ENCODE data around the gene FUT9. TPM values are rescaled to one million over a fixed set of nuclear protein-coding genes. Genes with fewer than 3 reads are reported as not detected.

Gene FUT9
- total RNA-seq, 1 experiment from 2014 or later = 3.5 TPM

DNA sequence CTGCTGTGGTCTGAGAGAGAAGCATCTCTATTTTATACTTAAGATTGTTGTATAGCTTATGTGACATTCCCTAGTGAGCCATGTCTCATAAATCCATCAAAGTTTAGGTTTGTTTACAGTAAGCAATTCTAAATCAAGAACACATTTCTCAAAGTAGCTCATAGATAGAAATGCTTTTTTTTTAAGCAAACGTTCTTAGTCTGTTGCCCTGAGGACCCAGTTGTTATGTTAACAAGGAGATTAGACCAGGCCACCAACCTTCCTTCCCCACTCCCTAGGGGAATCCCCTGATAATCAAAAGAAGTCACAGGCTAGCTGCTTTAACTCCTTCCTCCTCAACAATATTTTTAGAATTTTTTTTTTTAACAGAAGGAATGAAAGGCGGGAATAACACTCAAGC lies 169.0 kb downstream of the FUT9 start:
- Mint-ChIP-seq H3K36me3 (peaks cover 24% of the 10 kb centered on the region), H3K4me1 (peaks cover 57% of the 10 kb centered on the region), H3K9me3 (peaks cover 30% of the 10 kb centered on the region), H3K27ac (peak overlapping the region; percentile 93), H3K4me3 (peak overlapping the region; percentile 1), H3K27me3 (ENCODE audit: low read depth) (no peaks in the 10 kb centered on the region)
- ATAC-seq (peak; percentile 95), DNase-seq (ENCODE audit: low spot score) (no peak)
- ChIA-PET POLR2A (no interaction called here), CTCF (interaction anchor here (0.6 kb wide), 1 partner anchor 169 kb away, joined by 3 read pairs; the partner anchor contains the start of gene FUT9)
- no peak for TF ChIP-seq SOX15 (CRISPR knock-in tag; IDR thresholded peaks at IDR 0.05)

DNA sequence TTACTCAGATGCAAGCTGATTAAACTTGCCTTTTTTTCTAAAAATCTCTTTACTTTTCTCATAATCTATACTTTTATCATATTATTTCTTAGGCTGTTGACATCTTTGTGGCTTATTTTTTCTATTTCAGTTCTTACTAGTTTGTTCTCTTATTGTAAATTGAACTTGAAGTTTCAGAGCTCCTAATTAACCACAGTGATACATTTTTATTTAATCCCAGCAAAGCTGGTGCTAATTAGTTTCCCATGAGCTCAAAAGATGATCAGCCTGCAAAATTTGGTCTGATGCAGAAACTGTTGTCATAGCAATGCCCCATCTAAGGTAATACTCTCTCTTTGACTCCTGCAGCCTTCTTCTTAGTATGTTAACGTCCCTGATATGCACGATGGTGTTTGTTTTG lies 170.3 kb downstream of the FUT9 start:
- no peak for ATAC-seq
- H3K27ac Mint-ChIP-seq = no peak overlapping the region; the same call in 1 of the 2 replicates
- no peak overlapping the region for H3K4me3 Mint-ChIP-seq
- H3K4me1 Mint-ChIP-seq = peaks cover 57% of the 10 kb centered on the region
- CTCF ChIA-PET = no interaction called here
- peaks cover 33% of the 10 kb centered on the region for H3K36me3 Mint-ChIP-seq
- POLR2A ChIA-PET = no interaction called here
- no peaks in the 10 kb centered on the region for H3K27me3 Mint-ChIP-seq (ENCODE audit: low read depth)
- TF ChIP-seq, protein P1, sequence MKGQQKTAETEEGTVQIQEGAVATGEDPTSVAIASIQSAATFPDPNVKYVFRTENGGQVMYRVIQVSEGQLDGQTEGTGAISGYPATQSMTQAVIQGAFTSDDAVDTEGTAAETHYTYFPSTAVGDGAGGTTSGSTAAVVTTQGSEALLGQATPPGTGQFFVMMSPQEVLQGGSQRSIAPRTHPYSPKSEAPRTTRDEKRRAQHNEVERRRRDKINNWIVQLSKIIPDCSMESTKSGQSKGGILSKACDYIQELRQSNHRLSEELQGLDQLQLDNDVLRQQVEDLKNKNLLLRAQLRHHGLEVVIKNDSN (CRISPR knock-in tag; IDR thresholded peaks at IDR 0.05) = no peak
- TF ChIP-seq, protein P2, sequence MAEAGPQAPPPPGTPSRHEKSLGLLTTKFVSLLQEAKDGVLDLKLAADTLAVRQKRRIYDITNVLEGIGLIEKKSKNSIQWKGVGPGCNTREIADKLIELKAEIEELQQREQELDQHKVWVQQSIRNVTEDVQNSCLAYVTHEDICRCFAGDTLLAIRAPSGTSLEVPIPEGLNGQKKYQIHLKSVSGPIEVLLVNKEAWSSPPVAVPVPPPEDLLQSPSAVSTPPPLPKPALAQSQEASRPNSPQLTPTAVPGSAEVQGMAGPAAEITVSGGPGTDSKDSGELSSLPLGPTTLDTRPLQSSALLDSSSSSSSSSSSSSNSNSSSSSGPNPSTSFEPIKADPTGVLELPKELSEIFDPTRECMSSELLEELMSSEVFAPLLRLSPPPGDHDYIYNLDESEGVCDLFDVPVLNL (CRISPR knock-in tag; IDR thresholded peaks at IDR 0.05; ENCODE audit: borderline replicate concordance, low read depth) = no peak
- TF ChIP-seq ZBTB21 (CRISPR knock-in tag; IDR thresholded peaks at IDR 0.05; ENCODE audit: borderline replicate concordance) = no peak
- no peak for TF ChIP-seq NFE2L1 (CRISPR knock-in tag; IDR thresholded peaks at IDR 0.05)
- no peak for TF ChIP-seq FOXK1 (CRISPR knock-in tag; IDR thresholded peaks at IDR 0.05)
- no peak for TF ChIP-seq ELF4 (CRISPR knock-in tag; IDR thresholded peaks at IDR 0.05; ENCODE audit: low read depth)
- TF ChIP-seq ZNF232 (CRISPR knock-in tag; IDR thresholded peaks at IDR 0.05) = no peak
- TF ChIP-seq SMAD4 (CRISPR knock-in tag; IDR thresholded peaks at IDR 0.05) = no peak
- no peak for TF ChIP-seq GTF2I (CRISPR knock-in tag; conservative IDR thresholded peaks at IDR 0.05)
- no peak for TF ChIP-seq IRF2 (CRISPR knock-in tag; IDR thresholded peaks at IDR 0.05; ENCODE audit: borderline replicate concordance, low read depth)
- TF ChIP-seq FOXJ3 (CRISPR knock-in tag; IDR thresholded peaks at IDR 0.05; ENCODE audit: borderline replicate concordance) = no peak
- TF ChIP-seq ZNF671 (CRISPR knock-in tag; IDR thresholded peaks at IDR 0.05) = no peak
- no peak for TF ChIP-seq NR2C2 (CRISPR knock-in tag; IDR thresholded peaks at IDR 0.05)
- TF ChIP-seq, protein P3, sequence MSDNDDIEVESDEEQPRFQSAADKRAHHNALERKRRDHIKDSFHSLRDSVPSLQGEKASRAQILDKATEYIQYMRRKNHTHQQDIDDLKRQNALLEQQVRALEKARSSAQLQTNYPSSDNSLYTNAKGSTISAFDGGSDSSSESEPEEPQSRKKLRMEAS (CRISPR knock-in tag; IDR thresholded peaks at IDR 0.05) = no peak
- no peak for TF ChIP-seq ZNF317 (CRISPR knock-in tag; IDR thresholded peaks at IDR 0.05; ENCODE audit: borderline replicate concordance, low read depth)
- TF ChIP-seq TCF7 (CRISPR knock-in tag; IDR thresholded peaks at IDR 0.05; ENCODE audit: low read depth) = no peak
- no peak for DNase-seq (ENCODE audit: low spot score)
- peaks cover 40% of the 10 kb centered on the region for H3K9me3 Mint-ChIP-seq

DNA sequence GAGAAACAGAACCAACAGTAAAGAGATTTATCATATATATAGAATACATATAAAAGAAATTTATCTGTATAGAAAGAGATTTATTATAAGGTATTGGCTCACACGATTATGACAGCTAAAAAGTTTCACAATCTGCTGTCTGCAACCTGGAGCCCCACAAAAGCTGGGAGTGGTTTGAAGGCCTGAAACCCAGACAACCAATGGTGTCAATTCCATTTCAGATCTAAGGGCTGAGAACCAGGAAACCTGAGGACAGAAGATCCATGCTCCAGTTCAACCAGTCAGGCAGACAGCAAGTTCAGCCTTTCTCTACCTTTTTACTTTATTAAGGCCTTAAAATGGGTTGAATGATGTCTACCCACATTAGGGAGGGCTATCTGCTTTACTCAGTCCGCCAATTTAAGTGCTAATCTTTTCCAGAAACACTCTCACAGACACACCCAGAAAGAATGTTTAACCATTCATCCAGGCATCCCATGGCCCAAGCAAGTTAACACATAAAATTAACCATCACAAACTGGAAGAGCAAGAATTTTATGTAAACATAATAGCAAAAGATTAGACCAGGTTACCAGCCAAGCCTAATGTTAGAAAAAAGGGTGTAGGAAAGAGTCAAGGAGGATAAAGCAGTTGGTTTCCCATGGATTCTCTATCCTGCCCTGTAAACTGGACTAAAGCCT lies 170.9 kb downstream of the FUT9 start:
- POLR2A ChIA-PET = no interaction called here
- TF ChIP-seq, protein P4, sequence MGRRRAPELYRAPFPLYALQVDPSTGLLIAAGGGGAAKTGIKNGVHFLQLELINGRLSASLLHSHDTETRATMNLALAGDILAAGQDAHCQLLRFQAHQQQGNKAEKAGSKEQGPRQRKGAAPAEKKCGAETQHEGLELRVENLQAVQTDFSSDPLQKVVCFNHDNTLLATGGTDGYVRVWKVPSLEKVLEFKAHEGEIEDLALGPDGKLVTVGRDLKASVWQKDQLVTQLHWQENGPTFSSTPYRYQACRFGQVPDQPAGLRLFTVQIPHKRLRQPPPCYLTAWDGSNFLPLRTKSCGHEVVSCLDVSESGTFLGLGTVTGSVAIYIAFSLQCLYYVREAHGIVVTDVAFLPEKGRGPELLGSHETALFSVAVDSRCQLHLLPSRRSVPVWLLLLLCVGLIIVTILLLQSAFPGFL (CRISPR knock-in tag; IDR thresholded peaks at IDR 0.05; ENCODE audit: borderline replicate concordance) = no peak
- TF ChIP-seq TP53 (CRISPR knock-in tag; IDR thresholded peaks at IDR 0.05) (no peak), ZNF138 (CRISPR knock-in tag; conservative IDR thresholded peaks at IDR 0.05) (no peak)
- TF ChIP-seq, protein P5, sequence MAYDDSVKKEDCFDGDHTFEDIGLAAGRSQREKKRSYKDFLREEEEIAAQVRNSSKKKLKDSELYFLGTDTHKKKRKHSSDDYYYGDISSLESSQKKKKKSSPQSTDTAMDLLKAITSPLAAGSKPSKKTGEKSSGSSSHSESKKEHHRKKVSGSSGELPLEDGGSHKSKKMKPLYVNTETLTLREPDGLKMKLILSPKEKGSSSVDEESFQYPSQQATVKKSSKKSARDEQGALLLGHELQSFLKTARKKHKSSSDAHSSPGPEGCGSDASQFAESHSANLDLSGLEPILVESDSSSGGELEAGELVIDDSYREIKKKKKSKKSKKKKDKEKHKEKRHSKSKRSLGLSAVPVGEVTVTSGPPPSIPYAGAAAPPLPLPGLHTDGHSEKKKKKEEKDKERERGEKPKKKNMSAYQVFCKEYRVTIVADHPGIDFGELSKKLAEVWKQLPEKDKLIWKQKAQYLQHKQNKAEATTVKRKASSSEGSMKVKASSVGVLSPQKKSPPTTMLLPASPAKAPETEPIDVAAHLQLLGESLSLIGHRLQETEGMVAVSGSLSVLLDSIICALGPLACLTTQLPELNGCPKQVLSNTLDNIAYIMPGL (CRISPR knock-in tag; IDR thresholded peaks at IDR 0.05) = no peak
- TF ChIP-seq, protein P6, sequence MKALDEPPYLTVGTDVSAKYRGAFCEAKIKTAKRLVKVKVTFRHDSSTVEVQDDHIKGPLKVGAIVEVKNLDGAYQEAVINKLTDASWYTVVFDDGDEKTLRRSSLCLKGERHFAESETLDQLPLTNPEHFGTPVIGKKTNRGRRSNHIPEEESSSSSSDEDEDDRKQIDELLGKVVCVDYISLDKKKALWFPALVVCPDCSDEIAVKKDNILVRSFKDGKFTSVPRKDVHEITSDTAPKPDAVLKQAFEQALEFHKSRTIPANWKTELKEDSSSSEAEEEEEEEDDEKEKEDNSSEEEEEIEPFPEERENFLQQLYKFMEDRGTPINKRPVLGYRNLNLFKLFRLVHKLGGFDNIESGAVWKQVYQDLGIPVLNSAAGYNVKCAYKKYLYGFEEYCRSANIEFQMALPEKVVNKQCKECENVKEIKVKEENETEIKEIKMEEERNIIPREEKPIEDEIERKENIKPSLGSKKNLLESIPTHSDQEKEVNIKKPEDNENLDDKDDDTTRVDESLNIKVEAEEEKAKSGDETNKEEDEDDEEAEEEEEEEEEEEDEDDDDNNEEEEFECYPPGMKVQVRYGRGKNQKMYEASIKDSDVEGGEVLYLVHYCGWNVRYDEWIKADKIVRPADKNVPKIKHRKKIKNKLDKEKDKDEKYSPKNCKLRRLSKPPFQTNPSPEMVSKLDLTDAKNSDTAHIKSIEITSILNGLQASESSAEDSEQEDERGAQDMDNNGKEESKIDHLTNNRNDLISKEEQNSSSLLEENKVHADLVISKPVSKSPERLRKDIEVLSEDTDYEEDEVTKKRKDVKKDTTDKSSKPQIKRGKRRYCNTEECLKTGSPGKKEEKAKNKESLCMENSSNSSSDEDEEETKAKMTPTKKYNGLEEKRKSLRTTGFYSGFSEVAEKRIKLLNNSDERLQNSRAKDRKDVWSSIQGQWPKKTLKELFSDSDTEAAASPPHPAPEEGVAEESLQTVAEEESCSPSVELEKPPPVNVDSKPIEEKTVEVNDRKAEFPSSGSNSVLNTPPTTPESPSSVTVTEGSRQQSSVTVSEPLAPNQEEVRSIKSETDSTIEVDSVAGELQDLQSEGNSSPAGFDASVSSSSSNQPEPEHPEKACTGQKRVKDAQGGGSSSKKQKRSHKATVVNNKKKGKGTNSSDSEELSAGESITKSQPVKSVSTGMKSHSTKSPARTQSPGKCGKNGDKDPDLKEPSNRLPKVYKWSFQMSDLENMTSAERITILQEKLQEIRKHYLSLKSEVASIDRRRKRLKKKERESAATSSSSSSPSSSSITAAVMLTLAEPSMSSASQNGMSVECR (CRISPR knock-in tag; IDR thresholded peaks at IDR 0.05; ENCODE audit: borderline replicate concordance) = no peak

More for the DNA sequence above, 170.9 kb downstream of the FUT9 start:
- H3K9me3 Mint-ChIP-seq = peaks cover 37% of the 10 kb centered on the region
- H3K27me3 Mint-ChIP-seq (ENCODE audit: low read depth) = no peaks in the 10 kb centered on the region
- peaks cover 32% of the 10 kb centered on the region for H3K36me3 Mint-ChIP-seq
- peak overlapping the region; percentile 76; the same call in 1 of the 2 replicates for H3K27ac Mint-ChIP-seq
- no peak overlapping the region for H3K4me3 Mint-ChIP-seq
- ATAC-seq (peak; percentile 50; the same call in 1 of the 2 replicates), DNase-seq (ENCODE audit: low spot score) (no peak)
- CTCF ChIA-PET = no interaction called here
- peaks cover 57% of the 10 kb centered on the region for H3K4me1 Mint-ChIP-seq
